Prostate gland (tissue), 2 donors: Measurements from ENCODE around the gene APBA2. TPM values are rescaled to one million over a fixed set of nuclear protein-coding genes. Genes with fewer than 3 reads are reported as not detected.

Experiments used
- DNase-seq: peaks from one replicate; pipeline ENCODE4 v3.0.0-alpha.2; 2019; ENCODE audit warnings: low spot score
- H3K27ac ChIP-seq, 2 donors: fragments of 200-600 bp; sonication (generic); 2 replicates each; pipeline ENCODE4 v1.5.1; 2017 to 2019
- H3K27me3 ChIP-seq: fragments of 200-600 bp; sonication (generic); replicated peaks from 2 replicates; pipeline ENCODE4 v1.5.1; 2019; ENCODE audit not compliant: insufficient read depth
- H3K36me3 ChIP-seq, 2 donors: fragments of 200-600 bp; sonication (generic); 1 replicate in 1 of 2; 2 replicates in 1 of 2; pipeline versions ENCODE4 v1.5.1 to v1.8.1; 2017 to 2019
- H3K4me1 ChIP-seq: fragments of 200-600 bp; sonication (generic); replicated peaks from 2 replicates; pipeline ENCODE4 v1.5.1; 2019
- H3K4me3 ChIP-seq, 2 donors: fragments of 200-600 bp; sonication (generic); 2 replicates each; pipeline ENCODE4 v1.5.1; 2017 to 2019
- H3K9me3 ChIP-seq: fragments of 200-600 bp; sonication (generic); 2 replicates; pipeline ENCODE4 v1.5.1; 2017
- CTCF ChIP-seq, 4 experiments: fragments of 200-600 bp in 2 of 4; fragments of 450-650 bp in 2 of 4; sonication (generic) in 2 of 4; IDR thresholded peaks; 1 replicate in 3 of 4; 2 replicates in 1 of 4; pipeline ENCODE4 v1.5.1; 2016 to 2019; ENCODE audit warnings: antibody characterized with exemption in 4 of 4, mild to moderate bottlenecking in 2 of 4, moderate library complexity in 2 of 4
- POLR2A ChIP-seq: fragments of 450-650 bp; IDR thresholded peaks from one replicate; pipeline ENCODE4 v1.6.1; 2016; ENCODE audit warnings: antibody characterized with exemption, mild to moderate bottlenecking
- POLR2AphosphoS5 ChIP-seq: sonication (generic); formaldehyde crosslinking; IDR thresholded peaks from one replicate; pipeline ENCODE4 v1.6.1; 2017; ENCODE audit warnings: antibody characterized with exemption
- WGBS: methylation state at CpG from one replicate; pipeline ENCODE4 v1.1.5; 2018; 5-methylcytosine and 5-hydroxymethylcytosine counted together
- intact Hi-C: fragments of 100-400 bp; cut with DNase I; formaldehyde crosslinking; loops from one replicate; pipeline ENCODE4 v1.14.2; 2022
- total RNA-seq, 2 donors: library from RNA; depleted of rRNA; stranded (reverse); fragments of >200 nt; gene quantifications; one replicate each; pipeline ENCODE4 v1.1.0, GENCODE V29; 2016

The APBA2 gene
- total RNA-seq, 2 donors from 2014 or later, result 2.6 to 25.3 TPM

GRCh38 chr15:29126821-29127461, 241.2 kb downstream of the APBA2 start:
- Histone ChIP-seq H3K27me3 (peaks cover 6% of the 10 kb centered on the region), H3K9me3 (no peaks in the 10 kb centered on the region), H3K36me3 (no peaks in the 10 kb centered on the region), H3K27ac (no peak overlapping the region), H3K4me1 (no peaks in the 10 kb centered on the region), H3K4me3 (no peak overlapping the region)
- intact Hi-C loops, result no loop called here
- DNase-seq, result no peak
- TF ChIP-seq POLR2AphosphoS5 (no peak), CTCF (IDR thresholded peaks at IDR 0.05) (no peak), POLR2A (no peak)
- WGBS, result 65% methylated on average over 10 of the region's 19 CpGs

GRCh38 chr15:29127506-29128430, 242.0 kb downstream of the APBA2 start:
- H3K27me3 ChIP-seq, result peaks cover 6% of the 10 kb centered on the region
- H3K4me3 ChIP-seq, result no peak overlapping the region
- H3K27ac ChIP-seq, result no peak overlapping the region
- H3K36me3 ChIP-seq, result no peaks in the 10 kb centered on the region
- no peaks in the 10 kb centered on the region for H3K9me3 ChIP-seq
- intact Hi-C loops, result no loop called here
- TF ChIP-seq POLR2AphosphoS5, result no peak
- TF ChIP-seq POLR2A, result no peak
- TF ChIP-seq CTCF (IDR thresholded peaks at IDR 0.05), result no peak
- no peak for DNase-seq
- 83% methylated on average over 16 of the region's 19 CpGs for WGBS
- no peaks in the 10 kb centered on the region for H3K4me1 ChIP-seq

DNA sequence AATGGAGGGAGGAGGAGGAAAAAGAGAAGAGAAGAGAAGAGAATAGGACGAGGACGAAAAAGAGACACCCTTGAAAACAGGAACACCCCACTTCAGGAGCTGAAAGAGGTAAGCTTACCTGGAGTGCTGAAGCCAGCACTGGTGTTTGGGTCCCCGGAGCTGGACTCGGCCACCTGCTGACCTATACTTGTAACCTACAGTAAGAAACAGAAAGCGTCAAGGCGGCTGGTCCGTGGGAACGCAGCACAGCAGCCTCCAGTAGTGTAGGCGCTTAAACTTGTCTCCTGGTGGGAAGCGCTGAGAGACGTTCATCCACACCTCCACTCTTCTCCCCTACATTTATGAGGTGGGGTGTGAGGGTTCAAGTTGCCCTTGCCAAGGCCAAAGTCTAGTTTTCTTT, 242.9 kb downstream of the APBA2 start:
- WGBS, result 94% methylated on average over 11 of the region's 11 CpGs
- Histone ChIP-seq H3K27me3 (peaks cover 6% of the 10 kb centered on the region), H3K27ac (no peak overlapping the region), H3K36me3 (no peaks in the 10 kb centered on the region), H3K4me3 (no peak overlapping the region), H3K4me1 (no peaks in the 10 kb centered on the region), H3K9me3 (no peaks in the 10 kb centered on the region)
- intact Hi-C loops, result no loop called here
- DNase-seq, result no peak
- TF ChIP-seq CTCF (IDR thresholded peaks at IDR 0.05), result no peak
- no peak for TF ChIP-seq POLR2AphosphoS5
- no peak for TF ChIP-seq POLR2A

GRCh38 chr15:29129221-29129620, 243.4 kb downstream of the APBA2 start:
- H3K36me3 ChIP-seq, result no peaks in the 10 kb centered on the region
- 91% methylated on average over 10 of the region's 10 CpGs for WGBS
- H3K27ac ChIP-seq, result no peak overlapping the region
- no peaks in the 10 kb centered on the region for H3K4me1 ChIP-seq
- H3K4me3 ChIP-seq, result no peak overlapping the region
- TF ChIP-seq CTCF (IDR thresholded peaks at IDR 0.05) (no peak), POLR2AphosphoS5 (no peak), POLR2A (no peak)
- intact Hi-C loops, result no loop called here
- peaks cover 6% of the 10 kb centered on the region for H3K27me3 ChIP-seq
- no peak for DNase-seq
- H3K9me3 ChIP-seq, result no peaks in the 10 kb centered on the region
